ENCODE results near the gene SON.
"Not testable (repeated sequence)": the region's sequence is repeated elsewhere in the genome, so short reads cannot be mapped to it uniquely, and the experiment has no call there.

SON gene

GRCh38 chr21:33576741-33577141, 33.9 kb downstream of the SON start:
- not testable (repeated sequence) for DNase-seq

GRCh38 chr21:33578214-33578613, 35.4 kb downstream of the SON start:
- no peak for DNase-seq

- DNase-seq, result no peak
Observed at GRCh38 chr21:33578959-33579542, 36.2 kb downstream of the SON start.

GRCh38 chr21:33584455-33584854, 41.6 kb downstream of the SON start:
- DNase-seq, result no peak

GRCh38 chr21:33586927-33587326, 44.1 kb downstream of the SON start:
- DNase-seq, result no peak

- no peak for DNase-seq
Observed at GRCh38 chr21:33587792-33588484, 45.1 kb downstream of the SON start.

- peak; percentile 57 for DNase-seq
Observed at GRCh38 chr21:33588485-33589335, 45.9 kb downstream of the SON start, which contains the start of gene DONSON. DONSON (minus strand) TSS chr21:33588684; CDS start chr21:33588641, 43 bp downstream.

GRCh38 chr21:33598051-33598450, 55.2 kb downstream of the SON start:
- DNase-seq, result no peak

- no peak for DNase-seq
Observed at GRCh38 chr21:33608559-33608958, 65.7 kb downstream of the SON start.

GRCh38 chr21:33611006-33611744, 68.3 kb downstream of the SON start:
- no peak for DNase-seq

- DNase-seq, result not testable (repeated sequence)
Observed at GRCh38 chr21:33617565-33617964, 74.7 kb downstream of the SON start.

GRCh38 chr21:33618407-33618806, 75.6 kb downstream of the SON start:
- DNase-seq, result no peak

- DNase-seq, result no peak
Observed at GRCh38 chr21:33619726-33620125, 76.9 kb downstream of the SON start.

- no peak for DNase-seq
Observed at GRCh38 chr21:33622253-33622652, 79.4 kb downstream of the SON start.

- not testable (repeated sequence) for DNase-seq
Observed at GRCh38 chr21:33626151-33626550, 83.3 kb downstream of the SON start.
